Smooth muscle cell (in vitro differentiated cells): ENCODE results near the gene OMD. TPM values are rescaled to one million over a fixed set of nuclear protein-coding genes. Genes with fewer than 3 reads are reported as not detected.

ENCODE experiments used
- DNase-seq: peaks from one replicate; lab custom pipeline; 2025; ENCODE audit not compliant: unreplicated experiment; lab: John Stamatoyannopoulos, UW
- H2AFZ ChIP-seq: fragments of 200-600 bp; sonication (generic); 2 replicates; pipeline ENCODE4 v1.6.0; 2016; ENCODE audit warnings: antibody characterized with exemption, low read depth, mild to moderate bottlenecking
- H3F3A ChIP-seq: fragments of 200-600 bp; sonication (generic); 2 replicates; pipeline ENCODE4 v1.6.0; 2017; ENCODE audit warnings: antibody characterized with exemption, low read depth
- H3K27ac ChIP-seq: fragments of 200-600 bp; sonication (generic); 2 replicates; pipeline ENCODE4 v1.5.1; 2016; ENCODE audit warnings: low read depth, mild to moderate bottlenecking
- H3K27me3 ChIP-seq: fragments of 200-600 bp; sonication (generic); 2 replicates; pipeline ENCODE4 v1.6.1; 2016; ENCODE audit warnings: low read depth, mild to moderate bottlenecking
- H3K36me3 ChIP-seq: fragments of 200-600 bp; sonication (generic); 2 replicates; pipeline ENCODE4 v1.5.1; 2016; ENCODE audit warnings: low read depth
- H3K4me1 ChIP-seq: fragments of 200-600 bp; sonication (generic); 2 replicates; pipeline ENCODE4 v1.5.1; 2016; ENCODE audit warnings: low read depth
- H3K4me2 ChIP-seq: fragments of 200-600 bp; sonication (generic); 2 replicates; pipeline ENCODE4 v1.6.0; 2016; ENCODE audit warnings: mild to moderate bottlenecking
- H3K4me3 ChIP-seq: fragments of 200-600 bp; sonication (generic); 2 replicates; pipeline ENCODE4 v1.5.1; 2016; ENCODE audit warnings: mild to moderate bottlenecking
- H3K79me2 ChIP-seq: fragments of 200-600 bp; sonication (generic); 2 replicates; pipeline ENCODE4 v1.6.0; 2016; ENCODE audit warnings: low read depth, mild to moderate bottlenecking
- H3K9ac ChIP-seq: fragments of 200-600 bp; sonication (generic); 2 replicates; pipeline ENCODE4 v1.6.0; 2016; ENCODE audit warnings: low read depth
- H3K9me3 ChIP-seq: fragments of 200-600 bp; sonication (generic); replicated peaks from 2 replicates; pipeline ENCODE4 v1.5.1; 2016; ENCODE audit warnings: low read depth
- H4K20me1 ChIP-seq: fragments of 200-600 bp; sonication (generic); 2 replicates; pipeline ENCODE4 v1.6.0; 2016; ENCODE audit warnings: low read depth
- WGBS: methylation state at CpG from one replicate; pipeline ENCODE4 v1.1.7; 2016; ENCODE audit warnings: low lambda C conversion rate; 5-methylcytosine and 5-hydroxymethylcytosine counted together
- polyA plus RNA-seq: library from polyadenylated mRNA; unstranded; fragments of >200 nt; fragmentation: Nextera tagmentation; extraction: Ambion mirVana; gene quantifications from 2 replicates; pipeline ENCODE4 v1.2.1, GENCODE V29; 2016
- total RNA-seq: library from RNA; depleted of rRNA; stranded (reverse); fragments of >200 nt; gene quantifications from 2 replicates; pipeline ENCODE4 v1.2.3, GENCODE V29; 2014
- TF ChIP-seq, protein P1 (sequence below): fragments of 200-600 bp; sonication (generic); IDR thresholded peaks from 2 replicates; pipeline ENCODE4 v1.5.1; 2017; ENCODE audit warnings: borderline replicate concordance, mild to moderate bottlenecking, antibody characterized with exemption; ENCODE audit not compliant: insufficient read depth, poor library complexity, severe bottlenecking

The OMD gene
- total and polyA plus RNA-seq, 2 experiments from 2014 or later, result not detected

DNA sequence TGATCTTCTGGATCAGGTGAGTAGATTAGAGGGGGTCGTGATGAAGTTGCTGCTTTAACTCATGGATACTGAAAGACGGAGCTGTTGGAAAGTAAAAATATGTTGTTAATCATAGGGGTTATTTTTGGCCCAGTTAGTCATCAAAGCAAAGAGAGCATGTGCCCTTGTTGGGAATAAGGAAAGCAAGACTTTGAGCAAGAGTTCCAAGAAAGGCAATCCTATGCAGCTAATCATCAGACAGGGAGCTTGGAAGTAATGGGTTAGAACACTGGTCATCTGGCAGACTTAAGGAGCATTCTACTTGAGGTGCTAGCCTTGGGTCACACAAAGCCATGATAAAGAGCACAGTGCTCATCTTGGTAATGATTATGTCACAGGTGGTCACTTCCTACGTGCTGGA is 39.7 kb upstream of the OMD start:
- no peaks in the 10 kb centered on the region for H3K4me1 ChIP-seq
- peak overlapping the region; percentile 22 for H3K9ac ChIP-seq
- no peaks in the 10 kb centered on the region for H3K36me3 ChIP-seq
- TF ChIP-seq, protein P1, sequence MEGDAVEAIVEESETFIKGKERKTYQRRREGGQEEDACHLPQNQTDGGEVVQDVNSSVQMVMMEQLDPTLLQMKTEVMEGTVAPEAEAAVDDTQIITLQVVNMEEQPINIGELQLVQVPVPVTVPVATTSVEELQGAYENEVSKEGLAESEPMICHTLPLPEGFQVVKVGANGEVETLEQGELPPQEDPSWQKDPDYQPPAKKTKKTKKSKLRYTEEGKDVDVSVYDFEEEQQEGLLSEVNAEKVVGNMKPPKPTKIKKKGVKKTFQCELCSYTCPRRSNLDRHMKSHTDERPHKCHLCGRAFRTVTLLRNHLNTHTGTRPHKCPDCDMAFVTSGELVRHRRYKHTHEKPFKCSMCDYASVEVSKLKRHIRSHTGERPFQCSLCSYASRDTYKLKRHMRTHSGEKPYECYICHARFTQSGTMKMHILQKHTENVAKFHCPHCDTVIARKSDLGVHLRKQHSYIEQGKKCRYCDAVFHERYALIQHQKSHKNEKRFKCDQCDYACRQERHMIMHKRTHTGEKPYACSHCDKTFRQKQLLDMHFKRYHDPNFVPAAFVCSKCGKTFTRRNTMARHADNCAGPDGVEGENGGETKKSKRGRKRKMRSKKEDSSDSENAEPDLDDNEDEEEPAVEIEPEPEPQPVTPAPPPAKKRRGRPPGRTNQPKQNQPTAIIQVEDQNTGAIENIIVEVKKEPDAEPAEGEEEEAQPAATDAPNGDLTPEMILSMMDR, result no peak
- H3K79me2 ChIP-seq, result no peaks in the 10 kb centered on the region
- H3K4me2 ChIP-seq, result peak overlapping the region; percentile 74
- 21% methylated on average over 3 of the region's 3 CpGs for WGBS
- no peak for DNase-seq
- no peaks in the 10 kb centered on the region for H3K27me3 ChIP-seq
- H3K27ac ChIP-seq, result peak overlapping the region; percentile 73
- no peak overlapping the region for H3K4me3 ChIP-seq
- no peaks in the 10 kb centered on the region for H4K20me1 ChIP-seq
- peaks cover 29% of the 10 kb centered on the region for H3F3A ChIP-seq
- H3K9me3 ChIP-seq, result no peaks in the 10 kb centered on the region
- peak overlapping the region; percentile 8 for H2AFZ ChIP-seq

DNA sequence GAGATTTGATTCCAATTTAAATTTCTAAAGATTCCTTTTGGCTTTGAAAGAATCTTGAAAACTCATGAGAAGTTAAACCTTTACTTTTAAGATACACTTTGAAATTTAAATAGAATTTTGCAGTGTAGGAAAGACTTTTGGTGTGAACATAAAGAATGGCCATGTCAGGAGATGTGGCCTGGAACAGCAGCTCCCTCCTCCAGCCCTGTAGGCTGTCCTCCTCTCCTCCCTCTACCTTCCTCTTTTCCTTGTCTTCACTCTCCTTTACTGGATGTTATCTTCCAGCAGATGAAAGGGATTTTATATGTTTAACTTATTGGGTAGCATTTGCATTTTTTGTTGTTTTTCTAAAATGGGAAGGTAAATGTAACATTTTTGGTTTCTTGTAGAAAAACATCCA is 39.1 kb upstream of the OMD start:
- Histone ChIP-seq H2AFZ (peak overlapping the region; percentile 8), H3K79me2 (no peaks in the 10 kb centered on the region), H4K20me1 (no peaks in the 10 kb centered on the region), H3K4me1 (no peaks in the 10 kb centered on the region), H3K27ac (peak overlapping the region; percentile 73), H3K36me3 (no peaks in the 10 kb centered on the region), H3F3A (peaks cover 24% of the 10 kb centered on the region), H3K27me3 (no peaks in the 10 kb centered on the region), H3K4me3 (no peak overlapping the region), H3K4me2 (peak overlapping the region; percentile 74), H3K9me3 (no peaks in the 10 kb centered on the region), H3K9ac (peak overlapping the region; percentile 22)
- TF ChIP-seq, protein P1, result no peak
- DNase-seq, result no peak

DNA sequence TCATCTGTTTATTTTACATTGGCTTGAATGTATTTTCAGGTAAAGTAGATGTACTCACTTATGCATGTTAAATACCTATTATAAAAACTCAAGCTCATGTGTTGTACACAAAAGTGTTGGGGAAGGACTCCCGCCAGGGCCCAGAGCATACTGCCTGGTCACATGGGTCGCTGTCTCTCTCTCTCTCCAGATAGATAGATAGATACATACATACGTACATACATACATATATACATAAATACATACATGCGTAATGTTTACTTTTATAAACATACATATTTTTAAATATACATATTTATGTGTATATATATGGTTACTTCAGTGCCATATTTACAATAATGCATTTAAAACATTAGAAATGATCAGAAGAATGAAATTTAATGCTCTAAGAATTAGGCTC is 33.3 kb upstream of the OMD start:
- Histone ChIP-seq H3K4me2 (no peak overlapping the region), H3F3A (no peaks in the 10 kb centered on the region), H3K36me3 (no peaks in the 10 kb centered on the region), H3K27ac (no peak overlapping the region), H3K27me3 (no peaks in the 10 kb centered on the region), H2AFZ (no peak overlapping the region), H3K4me1 (no peaks in the 10 kb centered on the region), H3K4me3 (no peak overlapping the region), H3K79me2 (no peaks in the 10 kb centered on the region), H3K9ac (no peak overlapping the region), H3K9me3 (no peaks in the 10 kb centered on the region), H4K20me1 (no peaks in the 10 kb centered on the region)
- WGBS, result 96% methylated on average over 4 of the region's 4 CpGs
- DNase-seq, result no peak
- TF ChIP-seq, protein P1, result no peak

DNA sequence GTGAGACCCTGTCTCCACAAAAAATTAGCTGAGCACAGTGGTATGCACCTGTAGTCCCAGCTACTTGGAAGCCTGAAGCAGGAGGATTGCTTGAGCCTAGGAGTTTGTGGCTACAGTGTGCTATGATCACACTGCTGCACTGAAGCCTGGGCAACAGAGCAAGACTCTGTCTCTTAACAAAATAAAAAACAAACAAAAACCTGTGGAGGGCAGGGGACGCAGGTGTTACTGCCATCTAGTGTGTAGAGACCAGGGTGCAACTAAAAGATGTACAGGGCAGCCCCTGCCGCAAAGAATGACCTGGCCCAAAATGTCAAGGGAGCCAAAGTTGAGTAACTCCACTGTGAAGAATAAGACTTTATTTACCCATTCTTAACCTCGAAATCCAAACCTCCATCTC is 30.9 kb upstream of the OMD start:
- Histone ChIP-seq H3K27ac (no peak overlapping the region), H4K20me1 (no peaks in the 10 kb centered on the region), H3K9ac (no peak overlapping the region), H3K27me3 (no peaks in the 10 kb centered on the region), H3K4me1 (no peaks in the 10 kb centered on the region), H3F3A (no peaks in the 10 kb centered on the region), H3K4me3 (no peak overlapping the region), H2AFZ (no peak overlapping the region), H3K36me3 (no peaks in the 10 kb centered on the region), H3K4me2 (no peak overlapping the region), H3K9me3 (no peaks in the 10 kb centered on the region), H3K79me2 (no peaks in the 10 kb centered on the region)
- DNase-seq, result no peak
- 82% methylated on average over 3 of the region's 3 CpGs for WGBS
- TF ChIP-seq, protein P1, result peak; percentile 10
